ENCODE data around the gene RPS21. TPM values are rescaled to one million over a fixed set of nuclear protein-coding genes. Genes with fewer than 3 reads are reported as not detected.

RPS21 gene
- total and polyA plus RNA-seq, 9 of the 15 experiments (the other 6 are each of a cell fraction or from before 2014, with no cell fraction given) = 1,380 to 5,647 (median 3,091) TPM

GRCh38 chr20:62405108-62405980, 18.4 kb downstream of the RPS21 start (continued):
- TF ChIP-seq CTCF (IDR thresholded peaks at IDR 0.05 in 2 of 3, conservative IDR thresholded peaks at IDR 0.05 in 1 of 3; ENCODE audit: insufficient read depth in 2 of 3, low read depth in 1 of 3, low read length in 3 of 3) = peak; percentile 53 to 65 (median 55)
- no peak for TF ChIP-seq YBX1 (IDR thresholded peaks at IDR 0.05)
- peak; percentile 90 for TF ChIP-seq ATF7 (IDR thresholded peaks at IDR 0.05)
- TF ChIP-seq, protein P1, sequence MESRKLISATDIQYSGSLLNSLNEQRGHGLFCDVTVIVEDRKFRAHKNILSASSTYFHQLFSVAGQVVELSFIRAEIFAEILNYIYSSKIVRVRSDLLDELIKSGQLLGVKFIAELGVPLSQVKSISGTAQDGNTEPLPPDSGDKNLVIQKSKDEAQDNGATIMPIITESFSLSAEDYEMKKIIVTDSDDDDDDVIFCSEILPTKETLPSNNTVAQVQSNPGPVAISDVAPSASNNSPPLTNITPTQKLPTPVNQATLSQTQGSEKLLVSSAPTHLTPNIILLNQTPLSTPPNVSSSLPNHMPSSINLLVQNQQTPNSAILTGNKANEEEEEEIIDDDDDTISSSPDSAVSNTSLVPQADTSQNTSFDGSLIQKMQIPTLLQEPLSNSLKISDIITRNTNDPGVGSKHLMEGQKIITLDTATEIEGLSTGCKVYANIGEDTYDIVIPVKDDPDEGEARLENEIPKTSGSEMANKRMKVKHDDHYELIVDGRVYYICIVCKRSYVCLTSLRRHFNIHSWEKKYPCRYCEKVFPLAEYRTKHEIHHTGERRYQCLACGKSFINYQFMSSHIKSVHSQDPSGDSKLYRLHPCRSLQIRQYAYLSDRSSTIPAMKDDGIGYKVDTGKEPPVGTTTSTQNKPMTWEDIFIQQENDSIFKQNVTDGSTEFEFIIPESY (CRISPR knock-in tag; IDR thresholded peaks at IDR 0.05) = peak; percentile 97
- TF ChIP-seq CREM (IDR thresholded peaks at IDR 0.05; ENCODE audit: low read depth) = peak; percentile 76
- peak; percentile 63 for TF ChIP-seq RBFOX2 (IDR thresholded peaks at IDR 0.05; ENCODE audit: low read depth, low read length)
- TF ChIP-seq, protein P2, sequence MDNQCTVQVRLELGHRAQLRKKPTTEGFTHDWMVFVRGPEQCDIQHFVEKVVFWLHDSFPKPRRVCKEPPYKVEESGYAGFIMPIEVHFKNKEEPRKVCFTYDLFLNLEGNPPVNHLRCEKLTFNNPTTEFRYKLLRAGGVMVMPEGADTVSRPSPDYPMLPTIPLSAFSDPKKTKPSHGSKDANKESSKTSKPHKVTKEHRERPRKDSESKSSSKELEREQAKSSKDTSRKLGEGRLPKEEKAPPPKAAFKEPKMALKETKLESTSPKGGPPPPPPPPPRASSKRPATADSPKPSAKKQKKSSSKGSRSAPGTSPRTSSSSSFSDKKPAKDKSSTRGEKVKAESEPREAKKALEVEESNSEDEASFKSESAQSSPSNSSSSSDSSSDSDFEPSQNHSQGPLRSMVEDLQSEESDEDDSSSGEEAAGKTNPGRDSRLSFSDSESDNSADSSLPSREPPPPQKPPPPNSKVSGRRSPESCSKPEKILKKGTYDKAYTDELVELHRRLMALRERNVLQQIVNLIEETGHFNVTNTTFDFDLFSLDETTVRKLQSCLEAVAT (IDR thresholded peaks at IDR 0.05) = no peak
- no peak for TF ChIP-seq ZNF707 (CRISPR knock-in tag; conservative IDR thresholded peaks at IDR 0.05)
- TF ChIP-seq ZNF318 (IDR thresholded peaks at IDR 0.05; ENCODE audit: borderline replicate concordance in 1 of 2, low read depth in 1 of 2) = no peak
- TF ChIP-seq E2F1 (CRISPR knock-in tag; IDR thresholded peaks at IDR 0.05) = no peak
